ENCODE data around the gene L1CAM. TPM values are rescaled to one million over a fixed set of nuclear protein-coding genes. Genes with fewer than 3 reads are reported as not detected.

L1CAM gene
- total and polyA plus RNA-seq, 9 of the 15 experiments (the other 6 are each of a cell fraction or from before 2014, with no cell fraction given), result 0.09 to 0.86 (median 0.26) TPM; not detected in 3

DNA sequence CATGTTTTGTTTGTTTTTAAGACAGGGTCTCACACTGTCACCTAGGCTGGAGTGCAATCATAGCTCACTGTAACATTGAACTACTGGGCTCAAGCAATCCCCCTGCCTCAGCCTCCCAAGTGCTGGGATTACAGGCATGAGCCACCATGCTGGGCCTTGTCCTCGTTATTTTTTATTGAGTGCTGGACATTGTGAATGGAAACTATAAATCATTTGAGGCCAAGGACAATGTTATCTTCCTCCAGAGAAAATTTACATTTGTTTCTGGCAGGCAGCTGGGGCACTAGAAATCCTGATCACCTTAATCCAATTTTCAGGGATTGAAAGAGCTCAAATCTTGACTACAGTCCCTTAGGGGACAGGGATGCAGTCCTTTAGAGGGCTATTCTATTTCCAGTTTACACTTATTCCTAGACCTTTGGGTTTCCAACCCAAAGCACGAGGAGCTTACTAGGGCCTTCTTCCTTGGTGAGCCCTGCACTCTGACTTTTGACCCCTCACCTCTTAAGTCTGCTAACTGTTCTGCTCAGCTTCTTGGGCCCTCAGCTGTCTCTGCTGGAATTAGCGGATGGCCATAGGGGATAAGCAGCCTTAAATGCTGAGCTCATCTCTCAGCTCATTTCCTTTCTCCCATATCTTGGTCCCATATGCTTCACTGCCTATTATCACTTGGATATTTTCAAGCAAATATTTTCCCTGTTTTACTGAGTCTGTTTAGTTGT, 32.6 kb downstream of the L1CAM start (continued):
- TF ChIP-seq RFX1 (IDR thresholded peaks at IDR 0.05) (no peak), TBP (optimal IDR thresholded peaks at IDR 0.05; ENCODE audit: low read depth, low read length) (no peak), YY1 (IDR thresholded peaks at IDR 0.05; ENCODE audit: borderline replicate concordance in 1 of 3, control insufficient read depth in 1 of 3, extremely low read depth in 1 of 3, insufficient read depth in 3 of 3, insufficient read length in 1 of 3, insufficient replicate concordance in 2 of 3, low read depth in 1 of 3, low read length in 2 of 3) (no peak), ARNT (IDR thresholded peaks at IDR 0.05) (peak; percentile 71 to 82; a peak in 3 of 4 replicates), BACH1 (tag; IDR thresholded peaks at IDR 0.05) (no peak), FOS (IDR thresholded peaks at IDR 0.05; ENCODE audit: extremely low read depth, insufficient read length) (no peak), BMI1 (IDR thresholded peaks at IDR 0.05; ENCODE audit: low read length) (no peak), ZNF174 (CRISPR knock-in tag; IDR thresholded peaks at IDR 0.05) (no peak), GABPB2 (CRISPR knock-in tag; conservative IDR thresholded peaks at IDR 0.05) (no peak), BRCA1 (IDR thresholded peaks at IDR 0.05) (no peak), BRCA1 (CRISPR knock-in tag; IDR thresholded peaks at IDR 0.05) (no peak), TOE1 (IDR thresholded peaks at IDR 0.05; ENCODE audit: borderline replicate concordance) (no peak), TOE1 (CRISPR knock-in tag; IDR thresholded peaks at IDR 0.05; ENCODE audit: borderline replicate concordance, low read depth) (no peak), SMAD3 (CRISPR knock-in tag; conservative IDR thresholded peaks at IDR 0.05) (no peak), CBX2 (IDR thresholded peaks at IDR 0.05; ENCODE audit: insufficient read depth, low read length, poor library complexity, severe bottlenecking) (no peak), TCFL5 (CRISPR knock-in tag; conservative IDR thresholded peaks at IDR 0.05) (no peak)
- TF ChIP-seq, protein P1, sequence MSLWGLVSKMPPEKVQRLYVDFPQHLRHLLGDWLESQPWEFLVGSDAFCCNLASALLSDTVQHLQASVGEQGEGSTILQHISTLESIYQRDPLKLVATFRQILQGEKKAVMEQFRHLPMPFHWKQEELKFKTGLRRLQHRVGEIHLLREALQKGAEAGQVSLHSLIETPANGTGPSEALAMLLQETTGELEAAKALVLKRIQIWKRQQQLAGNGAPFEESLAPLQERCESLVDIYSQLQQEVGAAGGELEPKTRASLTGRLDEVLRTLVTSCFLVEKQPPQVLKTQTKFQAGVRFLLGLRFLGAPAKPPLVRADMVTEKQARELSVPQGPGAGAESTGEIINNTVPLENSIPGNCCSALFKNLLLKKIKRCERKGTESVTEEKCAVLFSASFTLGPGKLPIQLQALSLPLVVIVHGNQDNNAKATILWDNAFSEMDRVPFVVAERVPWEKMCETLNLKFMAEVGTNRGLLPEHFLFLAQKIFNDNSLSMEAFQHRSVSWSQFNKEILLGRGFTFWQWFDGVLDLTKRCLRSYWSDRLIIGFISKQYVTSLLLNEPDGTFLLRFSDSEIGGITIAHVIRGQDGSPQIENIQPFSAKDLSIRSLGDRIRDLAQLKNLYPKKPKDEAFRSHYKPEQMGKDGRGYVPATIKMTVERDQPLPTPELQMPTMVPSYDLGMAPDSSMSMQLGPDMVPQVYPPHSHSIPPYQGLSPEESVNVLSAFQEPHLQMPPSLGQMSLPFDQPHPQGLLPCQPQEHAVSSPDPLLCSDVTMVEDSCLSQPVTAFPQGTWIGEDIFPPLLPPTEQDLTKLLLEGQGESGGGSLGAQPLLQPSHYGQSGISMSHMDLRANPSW (CRISPR knock-in tag; IDR thresholded peaks at IDR 0.05), result no peak
- TF ChIP-seq, protein P2, sequence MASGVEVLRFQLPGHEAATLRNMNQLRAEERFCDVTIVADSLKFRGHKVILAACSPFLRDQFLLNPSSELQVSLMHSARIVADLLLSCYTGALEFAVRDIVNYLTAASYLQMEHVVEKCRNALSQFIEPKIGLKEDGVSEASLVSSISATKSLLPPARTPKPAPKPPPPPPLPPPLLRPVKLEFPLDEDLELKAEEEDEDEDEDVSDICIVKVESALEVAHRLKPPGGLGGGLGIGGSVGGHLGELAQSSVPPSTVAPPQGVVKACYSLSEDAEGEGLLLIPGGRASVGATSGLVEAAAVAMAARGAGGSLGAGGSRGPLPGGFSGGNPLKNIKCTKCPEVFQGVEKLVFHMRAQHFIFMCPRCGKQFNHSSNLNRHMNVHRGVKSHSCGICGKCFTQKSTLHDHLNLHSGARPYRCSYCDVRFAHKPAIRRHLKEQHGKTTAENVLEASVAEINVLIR (CRISPR knock-in tag; IDR thresholded peaks at IDR 0.05), result no peak
- TF ChIP-seq, protein P3, sequence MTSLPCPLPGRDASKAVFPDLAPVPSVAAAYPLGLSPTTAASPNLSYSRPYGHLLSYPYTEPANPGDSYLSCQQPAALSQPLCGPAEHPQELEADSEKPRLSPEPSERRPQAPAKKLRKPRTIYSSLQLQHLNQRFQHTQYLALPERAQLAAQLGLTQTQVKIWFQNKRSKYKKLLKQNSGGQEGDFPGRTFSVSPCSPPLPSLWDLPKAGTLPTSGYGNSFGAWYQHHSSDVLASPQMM (CRISPR knock-in tag; IDR thresholded peaks at IDR 0.05), result no peak
- TF ChIP-seq, protein P4, sequence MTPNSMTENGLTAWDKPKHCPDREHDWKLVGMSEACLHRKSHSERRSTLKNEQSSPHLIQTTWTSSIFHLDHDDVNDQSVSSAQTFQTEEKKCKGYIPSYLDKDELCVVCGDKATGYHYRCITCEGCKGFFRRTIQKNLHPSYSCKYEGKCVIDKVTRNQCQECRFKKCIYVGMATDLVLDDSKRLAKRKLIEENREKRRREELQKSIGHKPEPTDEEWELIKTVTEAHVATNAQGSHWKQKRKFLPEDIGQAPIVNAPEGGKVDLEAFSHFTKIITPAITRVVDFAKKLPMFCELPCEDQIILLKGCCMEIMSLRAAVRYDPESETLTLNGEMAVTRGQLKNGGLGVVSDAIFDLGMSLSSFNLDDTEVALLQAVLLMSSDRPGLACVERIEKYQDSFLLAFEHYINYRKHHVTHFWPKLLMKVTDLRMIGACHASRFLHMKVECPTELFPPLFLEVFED (CRISPR knock-in tag; conservative IDR thresholded peaks at IDR 0.05), result no peak
- TF ChIP-seq, protein P5, sequence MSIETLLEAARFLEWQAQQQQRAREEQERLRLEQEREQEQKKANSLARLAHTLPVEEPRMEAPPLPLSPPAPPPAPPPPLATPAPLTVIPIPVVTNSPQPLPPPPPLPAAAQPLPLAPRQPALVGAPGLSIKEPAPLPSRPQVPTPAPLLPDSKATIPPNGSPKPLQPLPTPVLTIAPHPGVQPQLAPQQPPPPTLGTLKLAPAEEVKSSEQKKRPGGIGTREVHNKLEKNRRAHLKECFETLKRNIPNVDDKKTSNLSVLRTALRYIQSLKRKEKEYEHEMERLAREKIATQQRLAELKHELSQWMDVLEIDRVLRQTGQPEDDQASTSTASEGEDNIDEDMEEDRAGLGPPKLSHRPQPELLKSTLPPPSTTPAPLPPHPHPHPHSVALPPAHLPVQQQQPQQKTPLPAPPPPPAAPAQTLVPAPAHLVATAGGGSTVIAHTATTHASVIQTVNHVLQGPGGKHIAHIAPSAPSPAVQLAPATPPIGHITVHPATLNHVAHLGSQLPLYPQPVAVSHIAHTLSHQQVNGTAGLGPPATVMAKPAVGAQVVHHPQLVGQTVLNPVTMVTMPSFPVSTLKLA (conservative IDR thresholded peaks at IDR 0.05), result peak in 1 of 2 experiments; percentile 53; a peak in 1 of 4 replicates

Data from K562 (cell line).